Common myeloid progenitor, CD34-positive (primary cell): ENCODE data around the gene ALDH1A1.
"Not testable (repeated sequence)": the region's sequence is repeated elsewhere in the genome, so short reads cannot be mapped to it uniquely, and the experiment has no call there.

Experiments
- CTCF ChIA-PET: fragments of 350-600 bp; sonication (Branson Sonifier 250); formaldehyde crosslinking; loops from one replicate; lab custom pipeline; 2021; ENCODE audit warnings: antibody characterized with exemption; lab: Charles Lee
- POLR2A ChIA-PET: fragments of 350-600 bp; sonication (Branson Sonifier 250); formaldehyde crosslinking; loops from one replicate; lab custom pipeline; 2021; ENCODE audit warnings: antibody characterized with exemption; lab: Charles Lee
- DNase-seq, 3 donors: peaks; one replicate each; pipeline versions ENCODE4 v3.0.0 to v3.0.0-alpha.2; 2013
- H3K27ac ChIP-seq, 2 experiments: 1 replicate in 1 of 2; 2 replicates in 1 of 2; pipeline ENCODE4 v1.7.0; 2013; ENCODE audit warnings: inconsistent platforms in 2 of 2, low read length in 2 of 2, mild to moderate bottlenecking in 2 of 2, low read depth in 1 of 2, moderate library complexity in 1 of 2; ENCODE audit not compliant: severe bottlenecking in 2 of 2, insufficient read depth in 1 of 2, poor library complexity in 1 of 2
- H3K27me3 ChIP-seq, 5 experiments: replicated peaks in 2 of 5; 1 replicate in 3 of 5; 2 replicates in 2 of 5; pipeline versions ENCODE4 v1.6.1 to v1.7.0; 2013; ENCODE audit warnings: low read length in 4 of 5, mild to moderate bottlenecking in 2 of 5, moderate library complexity in 2 of 5, inconsistent platforms in 1 of 5; ENCODE audit not compliant: insufficient read depth in 5 of 5, control insufficient read depth in 4 of 5
- H3K36me3 ChIP-seq, 4 experiments: 1 replicate in 2 of 4; 2 replicates in 2 of 4; pipeline versions ENCODE4 v1.6.1 to v1.7.0; 2013; ENCODE audit warnings: low read length in 3 of 4, control low read depth in 1 of 4, mild to moderate bottlenecking in 1 of 4; ENCODE audit not compliant: control insufficient read depth in 4 of 4, insufficient read depth in 4 of 4
- H3K4me1 ChIP-seq, 4 experiments: 1 replicate in 3 of 4; 2 replicates in 1 of 4; pipeline versions ENCODE4 v1.6.1 to v1.7.1; 2013; ENCODE audit warnings: low read length in 3 of 4, mild to moderate bottlenecking in 3 of 4, control low read depth in 1 of 4, inconsistent platforms in 1 of 4, moderate library complexity in 1 of 4; ENCODE audit not compliant: control insufficient read depth in 4 of 4, insufficient read depth in 4 of 4; ENCODE audit errors: control extremely low read depth in 1 of 4
- H3K4me3 ChIP-seq, 7 experiments: 1 replicate in 4 of 7; 2 replicates in 3 of 7; pipeline versions ENCODE4 v1.5.1 to v1.7.0; 2013; ENCODE audit warnings: mild to moderate bottlenecking in 7 of 7, low read length in 6 of 7, moderate library complexity in 6 of 7, inconsistent platforms in 2 of 7, low read depth in 2 of 7, control low read depth in 1 of 7; ENCODE audit not compliant: insufficient read depth in 4 of 7, control insufficient read depth in 1 of 7; ENCODE audit errors: extremely low read depth in 1 of 7
- H3K9me3 ChIP-seq, 5 experiments: 1 replicate in 4 of 5; 2 replicates in 1 of 5; pipeline versions ENCODE4 v1.6.1 to v1.7.1; 2013; ENCODE audit warnings: low read length in 4 of 5, mild to moderate bottlenecking in 2 of 5, inconsistent platforms in 1 of 5, low read depth in 1 of 5, moderate library complexity in 1 of 5; ENCODE audit not compliant: control insufficient read depth in 4 of 5, insufficient read depth in 2 of 5; ENCODE audit errors: control extremely low read depth in 1 of 5
- whole genome bisulfite sequencing: methylation state at CpG from one replicate; pipeline ENCODE4 v1.1.5; 2013; ENCODE audit not compliant: insufficient coverage; 5-methylcytosine and 5-hydroxymethylcytosine counted together

The ALDH1A1 gene

GRCh38 chr9:72863456-72864094 lies 89.3 kb downstream of the ALDH1A1 start:
- H3K27me3 ChIP-seq = no peaks in the 10 kb centered on the region
- H3K4me3 ChIP-seq = no peak overlapping the region
- ChIA-PET POLR2A (no interaction called here), CTCF (interaction anchor here (0.8 to 1.6 kb wide), 3 partner anchors 204 to 582 kb away, joined by 3 read pairs; no protein-coding TSS in a partner anchor)
- no CpG with 5 or more reads among the region's 4 CpGs for WGBS
- no peak overlapping the region for H3K27ac ChIP-seq
- no peak for DNase-seq
- peaks cover 0 to 3% (median 0%) of the 10 kb centered on the region in 5 experiments for H3K9me3 ChIP-seq
- peaks cover 2 to 6% (median 3%) of the 10 kb centered on the region in 4 experiments for H3K4me1 ChIP-seq
- H3K36me3 ChIP-seq = no peaks in the 10 kb centered on the region

- WGBS = 100% methylated on average over 2 of the region's 7 CpGs
- POLR2A ChIA-PET, H3K27me3 ChIP-seq, H3K4me3 ChIP-seq, H3K27ac ChIP-seq, H3K4me1 ChIP-seq, H3K9me3 ChIP-seq, H3K36me3 ChIP-seq, DNase-seq: not testable (repeated sequence)
- CTCF ChIA-PET = interaction anchor here (0.5 to 1.2 kb wide), 2 partner anchors 75 to 245 kb away, joined by 3 read pairs; no protein-coding TSS in a partner anchor
These were observed 90.1 kb downstream of the ALDH1A1 start for GRCh38 chr9:72862788-72863187.

GRCh38 chr9:72858089-72858912 lies 94.6 kb downstream of the ALDH1A1 start:
- no peaks in the 10 kb centered on the region for H3K27me3 ChIP-seq
- H3K36me3 ChIP-seq = no peaks in the 10 kb centered on the region
- H3K4me3 ChIP-seq = no peak overlapping the region
- CTCF ChIA-PET = interaction anchor here (0.8 to 7.7 kb wide), 20 partner anchors 11 to 339 kb away, joined by 3 to 86 read pairs (median 4); no protein-coding TSS in a partner anchor
- POLR2A ChIA-PET = no interaction called here
- no peak overlapping the region for H3K27ac ChIP-seq
- no peak for DNase-seq
- H3K9me3 ChIP-seq = no peaks in the 10 kb centered on the region
- peaks cover 0 to 4% (median 2%) of the 10 kb centered on the region in 4 experiments for H3K4me1 ChIP-seq
- WGBS = 87% methylated on average over 2 of the region's 5 CpGs

- ChIA-PET POLR2A (no interaction called here), CTCF (interaction anchor here (0.8 to 7.7 kb wide), 28 partner anchors 8 to 577 kb away, joined by 3 to 86 read pairs (median 4); no protein-coding TSS in a partner anchor)
- WGBS = 100% methylated on average over 2 of the region's 2 CpGs
- H3K27ac ChIP-seq = no peak overlapping the region
- H3K4me1 ChIP-seq = peaks cover 0 to 4% (median 2%) of the 10 kb centered on the region in 4 experiments
- no peaks in the 10 kb centered on the region for H3K36me3 ChIP-seq
- no peaks in the 10 kb centered on the region for H3K27me3 ChIP-seq
- DNase-seq = no peak
- H3K9me3 ChIP-seq = no peaks in the 10 kb centered on the region
- no peak overlapping the region for H3K4me3 ChIP-seq
These were observed 95.2 kb downstream of the ALDH1A1 start for GRCh38 chr9:72857624-72857996.

- DNase-seq = peak; percentile 72 to 86 (median 80)
- no peaks in the 10 kb centered on the region for H3K9me3 ChIP-seq
- ChIA-PET POLR2A (no interaction called here), CTCF (interaction anchor here (0.6 to 7.7 kb wide), 29 partner anchors 9 to 576 kb away, joined by 3 to 86 read pairs (median 4); no protein-coding TSS in a partner anchor)
- no peak overlapping the region for H3K27ac ChIP-seq
- H3K4me3 ChIP-seq = no peak overlapping the region
- no peaks in the 10 kb centered on the region for H3K36me3 ChIP-seq
- 0% methylated on average over 1 of the region's 8 CpGs for WGBS
- peaks cover 0 to 4% (median 2%) of the 10 kb centered on the region in 4 experiments for H3K4me1 ChIP-seq
- H3K27me3 ChIP-seq = no peaks in the 10 kb centered on the region
These were observed 95.8 kb downstream of the ALDH1A1 start for GRCh38 chr9:72856972-72857623.

- ChIA-PET POLR2A (no interaction called here), CTCF (interaction anchor here (0.6 to 7.7 kb wide), 11 partner anchors 9 to 327 kb away, joined by 3 to 86 read pairs (median 5); no protein-coding TSS in a partner anchor)
- no peaks in the 10 kb centered on the region for H3K36me3 ChIP-seq
- no peak for DNase-seq
- peaks cover 0 to 4% (median 2%) of the 10 kb centered on the region in 4 experiments for H3K4me1 ChIP-seq
- WGBS = 100% methylated on average over 4 of the region's 5 CpGs
- H3K9me3 ChIP-seq = no peaks in the 10 kb centered on the region
- H3K27ac ChIP-seq = no peak overlapping the region
- no peaks in the 10 kb centered on the region for H3K27me3 ChIP-seq
- no peak overlapping the region for H3K4me3 ChIP-seq
These were observed 96.8 kb downstream of the ALDH1A1 start for GRCh38 chr9:72855890-72856523.
